GM23248 (cell line): ENCODE data around the gene GNAQ.

Source experiments
- EZH2 ChIP-seq: fragments of 200-600 bp; sonication (generic); IDR thresholded peaks from 2 replicates; pipeline ENCODE4 v1.6.1; 2018; ENCODE audit warnings: antibody characterized with exemption, mild to moderate bottlenecking; ENCODE audit not compliant: insufficient read depth, poor library complexity, severe bottlenecking
- EZH2phosphoT487 ChIP-seq: fragments of 200-600 bp; sonication (generic); IDR thresholded peaks from 2 replicates; pipeline ENCODE4 v1.6.1; 2018; ENCODE audit warnings: antibody characterized with exemption, moderate library complexity, mild to moderate bottlenecking, low read depth; ENCODE audit not compliant: insufficient read depth

- TF ChIP-seq EZH2 (no peak), EZH2phosphoT487 (no peak)
These were observed 292.7 kb downstream of the GNAQ start for GRCh38 chr9:77738932-77739331.
